A549 (cell line): ENCODE measurements around the gene CEP112. TPM values are rescaled to one million over a fixed set of nuclear protein-coding genes. Genes with fewer than 3 reads are reported as not detected.
A peak's percentile ranks its signal among the peaks of the same experiment; 100 is the strongest.

Source experiments
- ATAC-seq, 2 experiments: fragments of 200-7000 bp in 1 of 2; fragments of >200 bp in 1 of 2; cut with Nextera tagmentation in 1 of 2; cut with Tn5 transposase in 1 of 2; 3 replicates each; pipeline versions ENCODE4 v1.8.0 to v1.9.1; 2018 to 2020; ENCODE audit warnings: mild to moderate bottlenecking in 1 of 2, moderate library complexity in 1 of 2
- CTCF ChIA-PET: fragments of 300-600 bp; sonication (Branson Sonifier 250); formaldehyde crosslinking; extraction: SDS; loops from one replicate; lab custom pipeline; 2021; ENCODE audit warnings: antibody characterized with exemption, inconsistent platforms; lab: Yijun Ruan, JAX
- POLR2A ChIA-PET: fragments of 350-600 bp; formaldehyde crosslinking; extraction: SDS; loops from one replicate; lab custom pipeline; 2021; ENCODE audit warnings: antibody characterized with exemption, inconsistent platforms; lab: Yijun Ruan, JAX
- DNase-seq, 2 experiments: peaks; one replicate each; pipeline versions ENCODE4 v3.0.0 to v3.0.0-alpha.2; 2011 to 2016; ENCODE audit warnings: low read depth in 1 of 2, low spot score in 1 of 2
- FAIRE-seq: peaks from 2 replicates; lab custom pipeline; 2011; peaks lifted over from hg19 to GRCh38; lab: Jason Lieb, UNC
- H3K27ac ChIP-seq, 2 experiments: fragments of >200 bp; sonication (Bioruptor Twin); formaldehyde crosslinking; 3 replicates each; pipeline ENCODE4 v1.5.1; 2016 to 2017
- H3K4me1 ChIP-seq: fragments of >200 bp; sonication (Bioruptor Twin); formaldehyde crosslinking; 3 replicates; pipeline ENCODE4 v1.6.1; 2016
- H3K4me2 ChIP-seq: fragments of >200 bp; sonication (Bioruptor Twin); formaldehyde crosslinking; 3 replicates; pipeline ENCODE4 v1.6.1; 2016
- H3K4me3 ChIP-seq: fragments of >200 bp; sonication (Bioruptor Twin); formaldehyde crosslinking; 3 replicates; pipeline ENCODE4 v1.5.1; 2016
- H3K9me3 ChIP-seq: fragments of >200 bp; sonication (Bioruptor Twin); formaldehyde crosslinking; 3 replicates; pipeline ENCODE4 v1.6.1; 2016
- BCL3 ChIP-seq: fragments of >200 bp; sonication (Bioruptor Twin); formaldehyde crosslinking; IDR thresholded peaks from 3 replicates; pipeline ENCODE4 v1.6.1; 2016
- CBX8 ChIP-seq: fragments of 200-600 bp; sonication (generic); IDR thresholded peaks from 2 replicates; pipeline ENCODE4 v1.6.1; 2016
- CHD2 ChIP-seq: fragments of 150-350 bp; IDR thresholded peaks from 2 replicates; pipeline ENCODE4 v1.6.1; 2014; ENCODE audit warnings: low read length; ENCODE audit not compliant: partially characterized antibody
- CHD4 ChIP-seq: fragments of 200-600 bp; sonication (generic); IDR thresholded peaks from 2 replicates; pipeline ENCODE4 v1.6.1; 2016; ENCODE audit warnings: antibody characterized with exemption, mild to moderate bottlenecking, borderline replicate concordance
- EHF ChIP-seq: fragments of 250-450 bp; sonication (Bioruptor Pico); IDR thresholded peaks from 2 replicates; pipeline ENCODE4 v1.5.0; 2020; ENCODE audit warnings: mild to moderate bottlenecking
- FOSB ChIP-seq: fragments of 250-450 bp; sonication (Bioruptor Pico); IDR thresholded peaks from 2 replicates; pipeline ENCODE4 v1.5.0; 2020; ENCODE audit warnings: mild to moderate bottlenecking, moderate library complexity
- FOSL2 ChIP-seq, 2 experiments: fragments of 450-650 bp in 1 of 2; fragments of >200 bp in 1 of 2; sonication (Bioruptor Twin) in 1 of 2; formaldehyde crosslinking; IDR thresholded peaks; 2 replicates each; pipeline versions ENCODE4 v1.5.0 to v1.6.1; 2016 to 2020; ENCODE audit warnings: mild to moderate bottlenecking in 1 of 2, moderate library complexity in 1 of 2
- GATA3 ChIP-seq: IDR thresholded peaks from 2 replicates; pipeline ENCODE4 v1.6.1; 2012; ENCODE audit warnings: borderline replicate concordance
- HDAC2 ChIP-seq: fragments of 200-600 bp; sonication (generic); IDR thresholded peaks from 2 replicates; pipeline ENCODE4 v1.6.1; 2016
- HEYL ChIP-seq: fragments of 250-450 bp; sonication (Bioruptor Pico); IDR thresholded peaks from 2 replicates; pipeline ENCODE4 v1.8.0; 2021; ENCODE audit warnings: mild to moderate bottlenecking, moderate library complexity
- JUN ChIP-seq, 2 experiments: fragments of >200 bp; sonication (Bioruptor Twin); formaldehyde crosslinking; IDR thresholded peaks; 2 replicates in 1 of 2; 3 replicates in 1 of 2; pipeline ENCODE4 v1.6.1; 2016 to 2017
- JUNB ChIP-seq: fragments of >200 bp; sonication (Bioruptor Twin); formaldehyde crosslinking; IDR thresholded peaks from 2 replicates; pipeline ENCODE4 v1.6.1; 2016
- KDM1A ChIP-seq: fragments of 200-600 bp; sonication (generic); IDR thresholded peaks from 2 replicates; pipeline ENCODE4 v1.6.1; 2016; ENCODE audit warnings: low read depth, mild to moderate bottlenecking
- MAFK ChIP-seq: fragments of 450-650 bp; IDR thresholded peaks from 2 replicates; pipeline ENCODE4 v1.6.1; 2014; ENCODE audit not compliant: partially characterized antibody
- MAZ ChIP-seq: fragments of 150-350 bp; IDR thresholded peaks from 2 replicates; pipeline ENCODE4 v1.6.1; 2014; ENCODE audit warnings: antibody characterized with exemption, low read depth, low read length, borderline replicate concordance
- MYC ChIP-seq: IDR thresholded peaks from 2 replicates; pipeline ENCODE4 v1.6.1; 2012; ENCODE audit warnings: mild to moderate bottlenecking, inconsistent platforms, low read length, improper control_type of control experiment, borderline replicate concordance
- NFE2L2 ChIP-seq: fragments of 150-350 bp; conservative IDR thresholded peaks from 2 replicates; pipeline ENCODE4 v1.6.1; 2014; ENCODE audit warnings: low read length
- NPAS2 ChIP-seq: fragments of 250-450 bp; sonication (Bioruptor Pico); IDR thresholded peaks from 2 replicates; pipeline ENCODE4 v1.8.0; 2022; ENCODE audit warnings: mild to moderate bottlenecking, moderate library complexity, borderline replicate concordance
- POLR2A ChIP-seq: IDR thresholded peaks from 2 replicates; pipeline ENCODE4 v1.6.1; 2012; ENCODE audit warnings: mild to moderate bottlenecking, low read length
- RARB ChIP-seq: fragments of 250-450 bp; sonication (Bioruptor Pico); IDR thresholded peaks from 2 replicates; pipeline ENCODE4 v1.8.0; 2021; ENCODE audit warnings: mild to moderate bottlenecking, moderate library complexity
- RCOR1 ChIP-seq: fragments of 150-350 bp; IDR thresholded peaks from 2 replicates; pipeline ENCODE4 v1.6.1; 2014; ENCODE audit warnings: antibody characterized with exemption, low read length, low read depth
- RFX5 ChIP-seq: fragments of 450-650 bp; IDR thresholded peaks from 2 replicates; pipeline ENCODE4 v1.7.1; 2014; ENCODE audit warnings: antibody characterized with exemption, mild to moderate bottlenecking, moderate library complexity
- SREBF2 ChIP-seq: fragments of 450-650 bp; IDR thresholded peaks from 2 replicates; pipeline ENCODE4 v1.6.1; 2014; ENCODE audit warnings: mild to moderate bottlenecking, moderate library complexity
- ZNF302 ChIP-seq: fragments of 250-450 bp; sonication (Bioruptor Pico); IDR thresholded peaks from 2 replicates; pipeline ENCODE4 v1.9.0; 2021; ENCODE audit warnings: inconsistent platforms, mild to moderate bottlenecking, moderate library complexity
- WGBS: methylation state at CpG from one replicate; pipeline ENCODE4 v1.1.6; 2017; ENCODE audit errors: missing lambda C conversion rate; 5-methylcytosine and 5-hydroxymethylcytosine counted together
- polyA plus RNA-seq, 4 experiments: library from polyadenylated mRNA; depleted of rRNA in 3 of 4; stranded (reverse); fragments of >200 nt; fragmentation: RNase III in 1 of 4; extraction: RNeasy Plus Mini Kit Qiagen cat#74134 plus additional on column Dnase treatment in 1 of 4; gene quantifications; 2 replicates in 3 of 4; 3 replicates in 1 of 4; pipeline ENCODE4 v1.2.3, GENCODE V29; 2011 to 2017
- TF ChIP-seq, protein P1 (sequence below): fragments of 250-450 bp; sonication (Bioruptor Pico); IDR thresholded peaks from 2 replicates; pipeline ENCODE4 v1.5.0; 2021; ENCODE audit warnings: mild to moderate bottlenecking, moderate library complexity, borderline replicate concordance
- TF ChIP-seq, protein P2 (sequence below): fragments of >200 bp; sonication (Bioruptor Twin); formaldehyde crosslinking; IDR thresholded peaks from 2 replicates; pipeline ENCODE4 v1.6.1; 2016

The CEP112 gene
- polyA plus RNA-seq, 2 of the 4 experiments (the other 2 are of a cell fraction): 9.6 to 15.2 TPM

DNA sequence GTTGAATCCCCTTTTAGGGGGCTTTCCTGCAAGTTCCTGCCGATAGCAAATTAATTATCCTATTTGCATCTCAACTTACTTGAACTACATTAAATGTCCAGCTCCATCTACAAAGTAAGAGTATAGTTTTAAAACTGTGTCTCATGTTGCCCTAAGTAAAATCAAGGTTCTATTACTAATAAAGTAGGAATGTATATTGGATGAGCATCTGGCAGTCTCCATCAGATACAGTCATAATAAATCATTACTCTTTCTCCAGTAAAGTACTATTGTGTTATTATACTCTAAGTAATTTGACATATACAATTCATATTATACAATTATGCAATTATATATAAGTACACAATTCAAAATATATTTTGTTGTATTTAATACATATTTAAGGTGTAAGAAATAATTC, 249.3 kb downstream of the CEP112 start:
- TF ChIP-seq, protein P1, sequence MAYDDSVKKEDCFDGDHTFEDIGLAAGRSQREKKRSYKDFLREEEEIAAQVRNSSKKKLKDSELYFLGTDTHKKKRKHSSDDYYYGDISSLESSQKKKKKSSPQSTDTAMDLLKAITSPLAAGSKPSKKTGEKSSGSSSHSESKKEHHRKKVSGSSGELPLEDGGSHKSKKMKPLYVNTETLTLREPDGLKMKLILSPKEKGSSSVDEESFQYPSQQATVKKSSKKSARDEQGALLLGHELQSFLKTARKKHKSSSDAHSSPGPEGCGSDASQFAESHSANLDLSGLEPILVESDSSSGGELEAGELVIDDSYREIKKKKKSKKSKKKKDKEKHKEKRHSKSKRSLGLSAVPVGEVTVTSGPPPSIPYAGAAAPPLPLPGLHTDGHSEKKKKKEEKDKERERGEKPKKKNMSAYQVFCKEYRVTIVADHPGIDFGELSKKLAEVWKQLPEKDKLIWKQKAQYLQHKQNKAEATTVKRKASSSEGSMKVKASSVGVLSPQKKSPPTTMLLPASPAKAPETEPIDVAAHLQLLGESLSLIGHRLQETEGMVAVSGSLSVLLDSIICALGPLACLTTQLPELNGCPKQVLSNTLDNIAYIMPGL (CRISPR knock-in tag): no peak
- TF ChIP-seq SREBF2 (no peak), FOSB (no peak), MAFK (no peak), GATA3 (no peak), BCL3 (no peak), POLR2A (no peak), MYC (no peak), ZNF302 (CRISPR knock-in tag) (no peak), CBX8 (no peak), MAZ (no peak), RFX5 (no peak)
- TF ChIP-seq, protein P2, sequence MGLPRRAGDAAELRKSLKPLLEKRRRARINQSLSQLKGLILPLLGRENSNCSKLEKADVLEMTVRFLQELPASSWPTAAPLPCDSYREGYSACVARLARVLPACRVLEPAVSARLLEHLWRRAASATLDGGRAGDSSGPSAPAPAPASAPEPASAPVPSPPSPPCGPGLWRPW: no peak
- TF ChIP-seq, all 56 proteins: peak for 0
- CTCF ChIA-PET: interaction anchor here (1.0 to 1.8 kb wide), 3 partner anchors 11 to 24 kb away, joined by 3 read pairs; no protein-coding TSS in a partner anchor
- Histone ChIP-seq H3K4me2 (no peak overlapping the region), H3K4me1 (no peaks in the 10 kb centered on the region), H3K9me3 (peaks cover 5% of the 10 kb centered on the region; the same call in 1 of the 3 replicates), H3K27ac (no peak overlapping the region), H3K4me3 (no peak overlapping the region)
- WGBS: 88% methylated on average over 1 of the region's 1 CpG
- FAIRE-seq: peak; percentile 36
- POLR2A ChIA-PET: no interaction called here
- DNase-seq: no peak
- no peak for ATAC-seq

- POLR2A ChIA-PET: no interaction called here
- ATAC-seq (peak in 1 of 2 experiments; percentile 32; a peak in 2 of 6 replicates), FAIRE-seq (peak; percentile 7), DNase-seq (no peak)
- CTCF ChIA-PET: interaction anchor here (1.8 kb wide), 1 partner anchor 10 kb away, joined by 3 read pairs; no protein-coding TSS in a partner anchor
- 83% methylated on average over 4 of the region's 4 CpGs for WGBS
- peaks cover 5% of the 10 kb centered on the region; the same call in 1 of the 3 replicates for H3K9me3 ChIP-seq
- H3K4me1 ChIP-seq: no peaks in the 10 kb centered on the region
- no peak overlapping the region for H3K4me2 ChIP-seq
- H3K4me3 ChIP-seq: no peak overlapping the region
- no peak overlapping the region for H3K27ac ChIP-seq
- TF ChIP-seq MAFK (no peak), RARB (CRISPR knock-in tag) (no peak), KDM1A (no peak), FOSL2 (IDR thresholded peaks at IDR 0.05) (no peak), FOSL2 (CRISPR knock-in tag; IDR thresholded peaks at IDR 0.05) (no peak), CHD4 (no peak), HEYL (CRISPR knock-in tag) (no peak), GATA3 (no peak), HDAC2 (no peak), JUN (IDR thresholded peaks at IDR 0.05) (no peak), ZNF302 (CRISPR knock-in tag) (no peak), NFE2L2 (no peak), RCOR1 (no peak), CHD2 (no peak), NPAS2 (CRISPR knock-in tag) (no peak), EHF (CRISPR knock-in tag) (no peak), JUNB (no peak), CBX8 (no peak)
Measured at GRCh38 chr17:65941356-65941899, 250.5 kb downstream of the CEP112 start.
